GM19468 (cell line): ENCODE measurements around the gene SDHA.

ENCODE experiments used
- ATAC-seq: cut with Tn5 transposase; IDR thresholded peaks from one replicate; pipeline ENCODE4 v1.9.1; 2021; ENCODE audit warnings: mild to moderate bottlenecking, moderate library complexity, moderate number of reproducible peaks; ENCODE audit not compliant: unreplicated experiment; ENCODE audit errors: extremely low read depth

Gene SDHA

GRCh38 chr5:217494-218456 lies at the start of gene SDHA, which contains the start of gene CCDC127:
Gene SDHA (plus strand): TSS chr5:218320. CDS start chr5:218356, 36 bp downstream.
Gene CCDC127 (minus strand): TSS chr5:218153. CDS start chr5:216849, 1,304 bp downstream.
- peak; percentile 61 for ATAC-seq

GRCh38 chr5:169071-169727 lies 48.9 kb upstream of the SDHA start:
- no peak for ATAC-seq

GRCh38 chr5:169728-170094 lies 48.4 kb upstream of the SDHA start:
- no peak for ATAC-seq

- ATAC-seq = no peak
Observed at GRCh38 chr5:170971-171800, 46.9 kb upstream of the SDHA start.

GRCh38 chr5:171801-172331 lies 46.3 kb upstream of the SDHA start:
- ATAC-seq = no peak

GRCh38 chr5:172421-172820 lies 45.7 kb upstream of the SDHA start:
- no peak for ATAC-seq

- ATAC-seq = no peak
Observed at GRCh38 chr5:172841-173251, 45.3 kb upstream of the SDHA start.

- no peak for ATAC-seq
Observed at GRCh38 chr5:173392-174290, 44.5 kb upstream of the SDHA start.

- ATAC-seq = no peak
Observed at GRCh38 chr5:174291-174600, 43.9 kb upstream of the SDHA start.

GRCh38 chr5:174876-175465 lies 43.1 kb upstream of the SDHA start:
- ATAC-seq = no peak

- ATAC-seq = no peak
Observed at GRCh38 chr5:176296-176823, 41.8 kb upstream of the SDHA start.

- ATAC-seq = no peak
Observed at GRCh38 chr5:178110-178509, 40.0 kb upstream of the SDHA start.

- no peak for ATAC-seq
Observed at GRCh38 chr5:179401-179800, 38.7 kb upstream of the SDHA start.

GRCh38 chr5:180286-180918 lies 37.7 kb upstream of the SDHA start:
- no peak for ATAC-seq

- no peak for ATAC-seq
Observed at GRCh38 chr5:181160-181559, 37.0 kb upstream of the SDHA start.

- no peak for ATAC-seq
Observed at GRCh38 chr5:181566-181965, 36.6 kb upstream of the SDHA start.

GRCh38 chr5:182126-182525 lies 36.0 kb upstream of the SDHA start:
- ATAC-seq = no peak

GRCh38 chr5:184471-184870 lies 33.6 kb upstream of the SDHA start:
- ATAC-seq = no peak
